ENCODE results near the gene OR4S2. TPM values are rescaled to one million over a fixed set of nuclear protein-coding genes. Genes with fewer than 3 reads are reported as not detected.

The OR4S2 gene
- total RNA-seq, 1 donor from 2014 or later = not detected

- no peaks in the 10 kb centered on the region for H3K9me3 ChIP-seq (replicated peaks)
- no peak for DNase-seq
- TF ChIP-seq CTCF (IDR thresholded peaks at IDR 0.05; ENCODE audit: borderline replicate concordance) = no peak
- H3K36me3 ChIP-seq = no peaks in the 10 kb centered on the region
- no peaks in the 10 kb centered on the region for H3K4me1 ChIP-seq
- no peak overlapping the region for H3K4me3 ChIP-seq
- intact Hi-C loops (cut with micrococcal nuclease) = no loop called here
- H3K27me3 ChIP-seq (ENCODE audit: low read depth) = no peaks in the 10 kb centered on the region
- no peak overlapping the region for H3K27ac ChIP-seq (replicated peaks)
These were observed 7.0 kb downstream of the OR4S2 start for GRCh38 chr11:55655096-55655495.

DNA sequence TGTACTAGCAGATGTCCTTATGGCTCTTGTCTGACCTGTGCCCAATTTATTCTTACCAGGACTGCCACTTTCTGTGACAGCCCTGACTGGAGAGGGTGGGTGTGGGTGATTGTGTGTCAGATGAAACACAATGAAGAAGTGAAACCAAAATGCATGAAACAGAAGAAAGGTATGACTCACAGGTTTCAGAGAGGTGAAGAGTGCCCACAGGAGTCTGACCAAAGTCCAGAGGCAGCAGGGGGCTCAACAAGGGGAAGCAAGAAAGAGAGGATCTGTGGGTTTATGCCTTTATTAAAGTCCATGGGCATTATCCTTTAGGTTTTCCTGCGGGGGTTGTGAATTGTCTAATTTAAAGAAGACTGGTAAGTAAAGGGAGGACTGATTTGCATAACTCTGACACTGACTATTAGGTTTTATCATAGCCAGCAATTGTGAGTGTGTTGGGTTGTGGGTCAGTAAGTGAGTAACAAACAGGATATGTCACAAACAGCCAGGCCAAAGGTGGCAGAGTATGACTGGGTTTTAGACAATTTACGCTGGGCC, 10.0 kb downstream of the OR4S2 start:
- intact Hi-C loops (cut with micrococcal nuclease) = no loop called here
- Histone ChIP-seq H3K27me3 (ENCODE audit: low read depth) (no peaks in the 10 kb centered on the region), H3K4me1 (no peaks in the 10 kb centered on the region), H3K36me3 (no peaks in the 10 kb centered on the region), H3K4me3 (no peak overlapping the region), H3K9me3 (replicated peaks) (no peaks in the 10 kb centered on the region), H3K27ac (replicated peaks) (no peak overlapping the region)
- no peak for DNase-seq
- TF ChIP-seq CTCF (IDR thresholded peaks at IDR 0.05; ENCODE audit: borderline replicate concordance) = no peak

- TF ChIP-seq CTCF (IDR thresholded peaks at IDR 0.05; ENCODE audit: borderline replicate concordance) = no peak
- no peak overlapping the region for H3K27ac ChIP-seq (replicated peaks)
- no peaks in the 10 kb centered on the region for H3K9me3 ChIP-seq (replicated peaks)
- intact Hi-C loops (cut with micrococcal nuclease) = no loop called here
- no peaks in the 10 kb centered on the region for H3K27me3 ChIP-seq (ENCODE audit: low read depth)
- H3K4me3 ChIP-seq = no peak overlapping the region
- no peaks in the 10 kb centered on the region for H3K4me1 ChIP-seq
- H3K36me3 ChIP-seq = no peaks in the 10 kb centered on the region
- DNase-seq = no peak
These were observed 10.5 kb downstream of the OR4S2 start for GRCh38 chr11:55658608-55659007.

- no peak for DNase-seq
- intact Hi-C loops (cut with micrococcal nuclease) = no loop called here
- TF ChIP-seq CTCF (IDR thresholded peaks at IDR 0.05; ENCODE audit: borderline replicate concordance) = no peak
- Histone ChIP-seq H3K27me3 (ENCODE audit: low read depth) (no peaks in the 10 kb centered on the region), H3K4me1 (no peaks in the 10 kb centered on the region), H3K4me3 (no peak within 1 kb of the TSS), H3K36me3 (no peaks in the 10 kb centered on the region), H3K9me3 (replicated peaks) (no peaks in the 10 kb centered on the region), H3K27ac (replicated peaks) (no peak within 1 kb of the TSS)
These were observed 13.8 kb downstream of the OR4S2 start, which contains the start of gene OR4C6 for GRCh38 chr11:55661901-55662300. Gene OR4C6 (plus strand): TSS chr11:55662201. CDS start chr11:55665167, 2,966 bp downstream.

DNA sequence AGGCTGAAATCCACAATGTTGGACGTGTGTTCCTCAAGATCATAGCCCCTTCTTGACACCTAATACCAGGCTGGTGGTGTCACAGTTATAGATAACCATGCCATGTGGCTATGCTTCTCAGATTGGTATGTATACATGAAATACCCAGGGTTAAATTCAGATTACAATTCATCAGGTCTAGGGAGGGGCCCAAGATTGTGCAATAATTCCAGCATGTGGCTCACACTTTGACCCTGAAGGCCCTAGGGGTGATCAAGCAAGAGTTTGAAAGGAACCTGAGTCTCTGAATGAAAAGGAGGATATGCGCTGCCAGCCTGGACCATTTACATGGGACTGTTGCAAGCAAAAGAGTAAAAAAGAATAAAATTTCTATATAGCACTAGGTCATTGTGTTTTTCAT, 21.2 kb downstream of the OR4S2 start:
- intact Hi-C loops (cut with micrococcal nuclease) = no loop called here
- no peaks in the 10 kb centered on the region for H3K4me1 ChIP-seq
- H3K27ac ChIP-seq (replicated peaks) = no peak overlapping the region
- H3K27me3 ChIP-seq (ENCODE audit: low read depth) = no peaks in the 10 kb centered on the region
- TF ChIP-seq CTCF (IDR thresholded peaks at IDR 0.05; ENCODE audit: borderline replicate concordance) = no peak
- no peak overlapping the region for H3K4me3 ChIP-seq
- DNase-seq = no peak
- H3K9me3 ChIP-seq (replicated peaks) = no peaks in the 10 kb centered on the region
- no peaks in the 10 kb centered on the region for H3K36me3 ChIP-seq

Measured in left ventricle myocardium inferior (tissue), 1 donor.